Neural cell (in vitro differentiated cells): ENCODE measurements around the gene FER1L5. TPM values are rescaled to one million over a fixed set of nuclear protein-coding genes. Genes with fewer than 3 reads are reported as not detected.

ENCODE experiments used
- H2AFZ ChIP-seq: fragments of 200-600, 300-800 bp; sonication (generic), shearing (Covaris generic); 2 replicates; pipeline ENCODE4 v1.6.0; 2014; ENCODE audit warnings: low read depth, mild to moderate bottlenecking, antibody characterized with exemption, low read length, moderate library complexity
- H3F3A ChIP-seq: fragments of 200-600 bp; shearing (Covaris generic); 2 replicates; pipeline ENCODE4 v1.6.1; 2016; ENCODE audit warnings: mild to moderate bottlenecking, moderate library complexity, mixed read lengths, antibody characterized with exemption, low read length; ENCODE audit not compliant: insufficient read depth, poor library complexity, severe bottlenecking
- H3K27ac ChIP-seq: fragments of 200-600, 300-800 bp; sonication (generic), shearing (Covaris generic); 2 replicates; pipeline ENCODE4 v1.5.1; 2014; ENCODE audit warnings: mild to moderate bottlenecking, low read length, moderate library complexity
- H3K27me3 ChIP-seq: fragments of 300-800, 200-600 bp; sonication (generic), shearing (Covaris generic); 2 replicates; pipeline ENCODE4 v1.6.0; 2014; ENCODE audit warnings: mild to moderate bottlenecking, low read depth, low read length, moderate library complexity; ENCODE audit not compliant: insufficient read depth
- H3K36me3 ChIP-seq: fragments of 300-800, 200-600 bp; sonication (generic), shearing (Covaris generic); 2 replicates; pipeline ENCODE4 v1.5.1; 2014; ENCODE audit warnings: mild to moderate bottlenecking, antibody characterized with exemption, low read length, moderate library complexity; ENCODE audit not compliant: insufficient read depth
- H3K4me2 ChIP-seq: fragments of 300-800, 200-600 bp; sonication (generic), shearing (Covaris generic); 2 replicates; pipeline ENCODE4 v1.6.0; 2014; ENCODE audit warnings: mild to moderate bottlenecking, low read length
- H3K4me3 ChIP-seq: fragments of 300-800, 200-600 bp; sonication (generic), shearing (Covaris generic); 2 replicates; pipeline ENCODE4 v1.5.1; 2014; ENCODE audit warnings: mild to moderate bottlenecking, low read length, moderate library complexity
- H3K79me2 ChIP-seq: fragments of 200-600 bp; shearing (Covaris generic); replicated peaks from 2 replicates; pipeline ENCODE4 v1.6.0; 2014; ENCODE audit warnings: mild to moderate bottlenecking, low read length, moderate library complexity; ENCODE audit not compliant: insufficient read depth
- H3K9ac ChIP-seq: fragments of 300-800, 200-600 bp; sonication (generic), shearing (Covaris generic); 2 replicates; pipeline ENCODE4 v1.6.1; 2016; ENCODE audit warnings: mild to moderate bottlenecking, low read length, mixed read lengths
- H3K9me2 ChIP-seq: fragments of 200-600 bp; shearing (Covaris generic); 2 replicates; pipeline ENCODE4 v1.6.1; 2016; ENCODE audit warnings: mild to moderate bottlenecking, low read length, mixed read lengths; ENCODE audit not compliant: insufficient read depth
- H3K9me3 ChIP-seq: fragments of 200-600, 300-800 bp; sonication (generic), shearing (Covaris generic); 2 replicates; pipeline ENCODE4 v1.6.1; 2016; ENCODE audit warnings: mild to moderate bottlenecking, mixed run types, low read length, moderate library complexity, mixed read lengths
- H4K20me1 ChIP-seq: fragments of 200-600 bp; shearing (Covaris generic); 2 replicates; pipeline ENCODE4 v1.6.1; 2016; ENCODE audit warnings: mild to moderate bottlenecking, mixed run types; ENCODE audit not compliant: insufficient read depth
- EP300 ChIP-seq: fragments of 450-650 bp; conservative IDR thresholded peaks from 2 replicates; pipeline ENCODE4 v1.6.1; 2014; ENCODE audit warnings: antibody characterized with exemption, mild to moderate bottlenecking, moderate library complexity; ENCODE audit not compliant: poor library complexity, severe bottlenecking
- EZH2 ChIP-seq: fragments of 200-600, 300-800 bp; shearing (Covaris generic), sonication (generic); IDR thresholded peaks from 2 replicates; pipeline ENCODE4 v1.6.1; 2014; ENCODE audit warnings: antibody characterized with exemption, low read length, borderline replicate concordance, mild to moderate bottlenecking; ENCODE audit not compliant: insufficient read depth, poor library complexity, severe bottlenecking
- MXI1 ChIP-seq: fragments of 450-650 bp; conservative IDR thresholded peaks from 2 replicates; pipeline ENCODE4 v1.6.1; 2014; ENCODE audit warnings: antibody characterized with exemption, mild to moderate bottlenecking; ENCODE audit not compliant: poor library complexity, severe bottlenecking
- POLR2AphosphoS5 ChIP-seq: IDR thresholded peaks from 2 replicates; pipeline ENCODE4 v1.6.1; 2012
- RAD21 ChIP-seq: fragments of 450-650 bp; conservative IDR thresholded peaks from 2 replicates; pipeline ENCODE4 v1.6.1; 2014; ENCODE audit warnings: antibody characterized with exemption, mild to moderate bottlenecking, moderate library complexity
- SMC3 ChIP-seq: fragments of 450-650 bp; conservative IDR thresholded peaks from 2 replicates; pipeline ENCODE4 v1.6.1; 2014; ENCODE audit warnings: antibody characterized with exemption, mild to moderate bottlenecking, moderate library complexity; ENCODE audit not compliant: poor library complexity
- TAF1 ChIP-seq: IDR thresholded peaks from 2 replicates; pipeline ENCODE4 v1.6.1; 2012; ENCODE audit warnings: low read depth
- polyA plus RNA-seq: library from polyadenylated mRNA; depleted of rRNA; stranded (reverse); fragments of >200 nt; gene quantifications from 2 replicates; pipeline ENCODE4 v1.2.3, GENCODE V29; 2014
- TF ChIP-seq, protein P1 (sequence below): fragments of 450-650 bp; IDR thresholded peaks from 2 replicates; pipeline ENCODE4 v1.5.1; 2014; ENCODE audit warnings: antibody characterized with exemption, mild to moderate bottlenecking, moderate library complexity; ENCODE audit not compliant: poor library complexity, severe bottlenecking
- TF ChIP-seq, protein P2 (sequence below): IDR thresholded peaks from 2 replicates; pipeline ENCODE4 v1.6.1; 2012; ENCODE audit warnings: borderline replicate concordance

FER1L5 gene
- polyA plus RNA-seq, 1 donor from 2014 or later, result 0.28 TPM

- no peak overlapping the region for H2AFZ ChIP-seq
- H4K20me1 ChIP-seq, result no peaks in the 10 kb centered on the region
- no peak overlapping the region for H3K27ac ChIP-seq
- no peaks in the 10 kb centered on the region for H3K9me2 ChIP-seq
- H3K4me2 ChIP-seq, result no peak overlapping the region
- no peaks in the 10 kb centered on the region for H3K79me2 ChIP-seq
- no peak overlapping the region for H3K9ac ChIP-seq
- TF ChIP-seq POLR2AphosphoS5 (no peak), MXI1 (no peak), TAF1 (no peak)
- TF ChIP-seq, protein P1, sequence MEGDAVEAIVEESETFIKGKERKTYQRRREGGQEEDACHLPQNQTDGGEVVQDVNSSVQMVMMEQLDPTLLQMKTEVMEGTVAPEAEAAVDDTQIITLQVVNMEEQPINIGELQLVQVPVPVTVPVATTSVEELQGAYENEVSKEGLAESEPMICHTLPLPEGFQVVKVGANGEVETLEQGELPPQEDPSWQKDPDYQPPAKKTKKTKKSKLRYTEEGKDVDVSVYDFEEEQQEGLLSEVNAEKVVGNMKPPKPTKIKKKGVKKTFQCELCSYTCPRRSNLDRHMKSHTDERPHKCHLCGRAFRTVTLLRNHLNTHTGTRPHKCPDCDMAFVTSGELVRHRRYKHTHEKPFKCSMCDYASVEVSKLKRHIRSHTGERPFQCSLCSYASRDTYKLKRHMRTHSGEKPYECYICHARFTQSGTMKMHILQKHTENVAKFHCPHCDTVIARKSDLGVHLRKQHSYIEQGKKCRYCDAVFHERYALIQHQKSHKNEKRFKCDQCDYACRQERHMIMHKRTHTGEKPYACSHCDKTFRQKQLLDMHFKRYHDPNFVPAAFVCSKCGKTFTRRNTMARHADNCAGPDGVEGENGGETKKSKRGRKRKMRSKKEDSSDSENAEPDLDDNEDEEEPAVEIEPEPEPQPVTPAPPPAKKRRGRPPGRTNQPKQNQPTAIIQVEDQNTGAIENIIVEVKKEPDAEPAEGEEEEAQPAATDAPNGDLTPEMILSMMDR, result no peak
- H3K36me3 ChIP-seq, result peaks cover 22% of the 10 kb centered on the region
- H3K4me3 ChIP-seq, result no peak overlapping the region
- no peaks in the 10 kb centered on the region for H3K9me3 ChIP-seq
- H3F3A ChIP-seq, result no peaks in the 10 kb centered on the region
- H3K27me3 ChIP-seq, result no peaks in the 10 kb centered on the region
Observed at GRCh38 chr2:96616535-96616934, 26.0 kb upstream of the FER1L5 start.

DNA sequence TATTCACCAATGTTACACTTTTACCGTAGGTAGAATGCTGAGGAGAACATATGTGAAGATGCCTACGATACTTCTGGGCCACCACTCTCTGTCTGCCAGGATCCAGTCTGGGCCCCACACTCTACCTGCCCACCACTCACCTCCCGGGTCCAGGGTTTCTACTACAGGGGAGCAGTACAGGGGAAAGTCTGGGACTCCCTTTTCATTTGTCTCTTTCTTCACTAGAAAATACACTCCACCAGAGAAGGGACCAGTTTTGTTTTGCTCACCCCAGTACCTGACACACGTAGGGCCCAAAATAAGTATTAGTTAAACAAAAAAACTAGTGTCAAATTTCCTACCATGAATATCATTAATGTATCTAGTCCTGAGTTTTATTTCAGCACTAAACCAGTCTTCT lies 25.6 kb upstream of the FER1L5 start:
- H3K9me3 ChIP-seq, result no peaks in the 10 kb centered on the region
- no peak overlapping the region for H2AFZ ChIP-seq
- H3K4me3 ChIP-seq, result no peak overlapping the region
- H3K4me2 ChIP-seq, result no peak overlapping the region
- H3K27ac ChIP-seq, result no peak overlapping the region
- H3K36me3 ChIP-seq, result peaks cover 22% of the 10 kb centered on the region
- no peaks in the 10 kb centered on the region for H4K20me1 ChIP-seq
- no peaks in the 10 kb centered on the region for H3F3A ChIP-seq
- no peaks in the 10 kb centered on the region for H3K27me3 ChIP-seq
- no peak for TF ChIP-seq MXI1
- no peak for TF ChIP-seq EZH2
- TF ChIP-seq TAF1, result no peak
- TF ChIP-seq POLR2AphosphoS5, result no peak
- TF ChIP-seq SMC3, result no peak
- TF ChIP-seq RAD21, result no peak
- H3K9me2 ChIP-seq, result no peaks in the 10 kb centered on the region
- no peaks in the 10 kb centered on the region for H3K79me2 ChIP-seq
- no peak overlapping the region for H3K9ac ChIP-seq

GRCh38 chr2:96618596-96619283 lies 23.8 kb upstream of the FER1L5 start:
- H2AFZ ChIP-seq, result no peak overlapping the region
- H3K4me2 ChIP-seq, result no peak overlapping the region
- no peak overlapping the region for H3K9ac ChIP-seq
- no peaks in the 10 kb centered on the region for H3K79me2 ChIP-seq
- no peaks in the 10 kb centered on the region for H3K27me3 ChIP-seq
- no peaks in the 10 kb centered on the region for H3F3A ChIP-seq
- no peaks in the 10 kb centered on the region for H3K9me2 ChIP-seq
- no peaks in the 10 kb centered on the region for H3K9me3 ChIP-seq
- H4K20me1 ChIP-seq, result no peaks in the 10 kb centered on the region
- peaks cover 15% of the 10 kb centered on the region for H3K36me3 ChIP-seq
- no peak overlapping the region for H3K4me3 ChIP-seq
- TF ChIP-seq RAD21 (no peak), MXI1 (no peak), POLR2AphosphoS5 (no peak), EP300 (no peak), TAF1 (no peak), EZH2 (no peak), SMC3 (no peak)
- TF ChIP-seq, protein P2, sequence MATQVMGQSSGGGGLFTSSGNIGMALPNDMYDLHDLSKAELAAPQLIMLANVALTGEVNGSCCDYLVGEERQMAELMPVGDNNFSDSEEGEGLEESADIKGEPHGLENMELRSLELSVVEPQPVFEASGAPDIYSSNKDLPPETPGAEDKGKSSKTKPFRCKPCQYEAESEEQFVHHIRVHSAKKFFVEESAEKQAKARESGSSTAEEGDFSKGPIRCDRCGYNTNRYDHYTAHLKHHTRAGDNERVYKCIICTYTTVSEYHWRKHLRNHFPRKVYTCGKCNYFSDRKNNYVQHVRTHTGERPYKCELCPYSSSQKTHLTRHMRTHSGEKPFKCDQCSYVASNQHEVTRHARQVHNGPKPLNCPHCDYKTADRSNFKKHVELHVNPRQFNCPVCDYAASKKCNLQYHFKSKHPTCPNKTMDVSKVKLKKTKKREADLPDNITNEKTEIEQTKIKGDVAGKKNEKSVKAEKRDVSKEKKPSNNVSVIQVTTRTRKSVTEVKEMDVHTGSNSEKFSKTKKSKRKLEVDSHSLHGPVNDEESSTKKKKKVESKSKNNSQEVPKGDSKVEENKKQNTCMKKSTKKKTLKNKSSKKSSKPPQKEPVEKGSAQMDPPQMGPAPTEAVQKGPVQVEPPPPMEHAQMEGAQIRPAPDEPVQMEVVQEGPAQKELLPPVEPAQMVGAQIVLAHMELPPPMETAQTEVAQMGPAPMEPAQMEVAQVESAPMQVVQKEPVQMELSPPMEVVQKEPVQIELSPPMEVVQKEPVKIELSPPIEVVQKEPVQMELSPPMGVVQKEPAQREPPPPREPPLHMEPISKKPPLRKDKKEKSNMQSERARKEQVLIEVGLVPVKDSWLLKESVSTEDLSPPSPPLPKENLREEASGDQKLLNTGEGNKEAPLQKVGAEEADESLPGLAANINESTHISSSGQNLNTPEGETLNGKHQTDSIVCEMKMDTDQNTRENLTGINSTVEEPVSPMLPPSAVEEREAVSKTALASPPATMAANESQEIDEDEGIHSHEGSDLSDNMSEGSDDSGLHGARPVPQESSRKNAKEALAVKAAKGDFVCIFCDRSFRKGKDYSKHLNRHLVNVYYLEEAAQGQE, result no peak
- TF ChIP-seq, protein P1, result no peak
- H3K27ac ChIP-seq, result no peak overlapping the region
